PC-3 (cell line): ENCODE results near the gene CBL. TPM values are rescaled to one million over a fixed set of nuclear protein-coding genes. Genes with fewer than 3 reads are reported as not detected.

Source experiments
- ATAC-seq: fragments of 200-7000 bp; cut with Tn5 transposase; 2 replicates; pipeline ENCODE4 v1.9.1; 2020; ENCODE audit warnings: mild to moderate bottlenecking, moderate library complexity
- BruUV-seq: library from RNA; stranded (reverse); fragments of 400-500 nt; replicated peaks from 2 replicates; lab custom pipeline; 2021; lab: Mats Ljungman, UMichigan
- CTCF ChIA-PET: fragments of 300-600 bp; sonication (Branson Sonifier 250); formaldehyde crosslinking; loops from one replicate; lab custom pipeline; 2022; ENCODE audit warnings: antibody characterized with exemption; lab: Charles Lee
- POLR2A ChIA-PET: fragments of 300-600 bp; sonication (Branson Sonifier 250); formaldehyde crosslinking; loops from one replicate; lab custom pipeline; 2022; ENCODE audit warnings: antibody characterized with exemption; ENCODE audit not compliant: unreplicated experiment; lab: Charles Lee
- DNase-seq: peaks from one replicate; pipeline ENCODE4 v3.0.0-alpha.2; 2015
- H2AFZ ChIP-seq: fragments of 300-600 bp; sonication (generic); 2 replicates; pipeline ENCODE4 v1.6.0; 2016; ENCODE audit warnings: antibody characterized with exemption, low read length
- H3F3A ChIP-seq: fragments of 300-600 bp; sonication (generic); one replicate; pipeline ENCODE4 v1.6.0; 2017; ENCODE audit warnings: antibody characterized with exemption, low read length, control low read depth, mild to moderate bottlenecking; ENCODE audit not compliant: unreplicated experiment
- H3K27ac ChIP-seq: fragments of 300-600 bp; sonication (generic); 2 replicates; pipeline ENCODE4 v1.5.1; 2016; ENCODE audit warnings: mild to moderate bottlenecking, low read length
- H3K27me3 ChIP-seq: fragments of 300-600 bp; sonication (generic); 2 replicates; pipeline ENCODE4 v1.6.1; 2016; ENCODE audit warnings: low read length, mixed read lengths
- H3K36me3 ChIP-seq: fragments of 300-600 bp; sonication (generic); 2 replicates; pipeline ENCODE4 v1.6.1; 2016; ENCODE audit warnings: low read depth, mixed run types, low read length, mixed read lengths
- H3K4me1 ChIP-seq: fragments of 300-600 bp; sonication (generic); 2 replicates; pipeline ENCODE4 v1.5.1; 2016; ENCODE audit warnings: low read length; ENCODE audit not compliant: insufficient read depth
- H3K4me2 ChIP-seq: fragments of 300-600 bp; sonication (generic); 2 replicates; pipeline ENCODE4 v1.6.0; 2016; ENCODE audit warnings: low read length
- H3K4me3 ChIP-seq: fragments of 300-600 bp; sonication (generic); 2 replicates; pipeline ENCODE4 v1.5.1; 2016; ENCODE audit warnings: mild to moderate bottlenecking, low read length, mixed read lengths
- H3K79me2 ChIP-seq: fragments of 300-600 bp; sonication (generic); 2 replicates; pipeline ENCODE4 v1.6.1; 2017; ENCODE audit warnings: low read length, mixed read lengths
- H3K9ac ChIP-seq: fragments of 300-600 bp; sonication (generic); 2 replicates; pipeline ENCODE4 v1.6.0; 2016; ENCODE audit warnings: mild to moderate bottlenecking, low read length
- H3K9me2 ChIP-seq: fragments of 300-600 bp; sonication (generic); replicated peaks from 2 replicates; pipeline ENCODE4 v1.6.1; 2016; ENCODE audit warnings: mixed run types, low read length, mixed read lengths
- H3K9me3 ChIP-seq: fragments of 300-600 bp; sonication (generic); 2 replicates; pipeline ENCODE4 v1.6.1; 2016; ENCODE audit warnings: low read length, mixed read lengths
- H4K20me1 ChIP-seq: fragments of 300-600 bp; sonication (generic); 2 replicates; pipeline ENCODE4 v1.6.1; 2016; ENCODE audit warnings: low read length, mixed read lengths
- CTCF ChIP-seq: fragments of 300-600 bp; sonication (generic); conservative IDR thresholded peaks from 2 replicates; pipeline ENCODE4 v1.5.1; 2017; ENCODE audit warnings: antibody characterized with exemption, low read depth, mild to moderate bottlenecking, low read length
- EZH2 ChIP-seq: fragments of 300-600 bp; sonication (generic); IDR thresholded peaks from one replicate; pipeline ENCODE4 v1.6.1; 2017; ENCODE audit warnings: antibody characterized with exemption, mild to moderate bottlenecking, low read length; ENCODE audit not compliant: unreplicated experiment
- EZH2phosphoT487 ChIP-seq: fragments of 300-600 bp; sonication (generic); IDR thresholded peaks from 2 replicates; pipeline ENCODE4 v1.6.1; 2018; ENCODE audit warnings: mild to moderate bottlenecking, antibody characterized with exemption, low read length, borderline replicate concordance
- intact Hi-C: fragments of 100-400 bp; cut with micrococcal nuclease; formaldehyde crosslinking; loops from 2 replicates; pipeline ENCODE4 v1.9.0; 2023
- total RNA-seq: library from RNA; depleted of rRNA; stranded (reverse); fragments of >200 nt; gene quantifications from 2 replicates; pipeline ENCODE4 v1.2.3, GENCODE V29; 2014

Gene CBL
- total RNA-seq, 1 experiment from 2014 or later = 11.4 TPM

DNA sequence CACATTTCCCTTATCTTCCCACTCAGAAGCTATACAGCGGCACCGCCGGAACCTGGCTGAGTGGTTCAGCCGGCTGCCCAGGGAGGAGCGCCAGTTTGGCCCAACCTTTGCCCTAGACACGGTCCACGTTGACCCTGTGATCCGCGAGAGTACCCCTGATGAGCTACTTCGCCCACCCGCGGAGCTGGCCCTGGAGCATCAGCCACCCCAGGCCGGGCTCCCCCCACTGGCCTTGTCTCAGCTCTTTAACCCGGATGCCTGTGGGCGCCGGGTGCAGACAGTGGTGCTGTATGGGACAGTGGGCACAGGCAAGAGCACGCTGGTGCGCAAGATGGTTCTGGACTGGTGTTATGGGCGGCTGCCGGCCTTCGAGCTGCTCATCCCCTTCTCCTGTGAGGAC lies 32.7 kb upstream of the CBL start:
- Histone ChIP-seq H3K4me1 (peaks cover 17% of the 10 kb centered on the region), H3K4me2 (no peak overlapping the region), H3K36me3 (no peaks in the 10 kb centered on the region), H3K27me3 (no peaks in the 10 kb centered on the region), H3K79me2 (no peaks in the 10 kb centered on the region), H3K9me3 (no peaks in the 10 kb centered on the region), H4K20me1 (no peaks in the 10 kb centered on the region), H3K9ac (no peak overlapping the region), H3K27ac (no peak overlapping the region), H3K9me2 (no peaks in the 10 kb centered on the region), H3K4me3 (no peak overlapping the region), H2AFZ (no peak overlapping the region), H3F3A (no peaks in the 10 kb centered on the region)
- ATAC-seq (no peak), DNase-seq (no peak)
- no TSS peak for BruUV-seq
- POLR2A ChIA-PET = no interaction called here
- no peak for TF ChIP-seq EZH2
- no peak for TF ChIP-seq CTCF
- no peak for TF ChIP-seq EZH2phosphoT487
- intact Hi-C loops = no loop called here
- CTCF ChIA-PET = no interaction called here

DNA sequence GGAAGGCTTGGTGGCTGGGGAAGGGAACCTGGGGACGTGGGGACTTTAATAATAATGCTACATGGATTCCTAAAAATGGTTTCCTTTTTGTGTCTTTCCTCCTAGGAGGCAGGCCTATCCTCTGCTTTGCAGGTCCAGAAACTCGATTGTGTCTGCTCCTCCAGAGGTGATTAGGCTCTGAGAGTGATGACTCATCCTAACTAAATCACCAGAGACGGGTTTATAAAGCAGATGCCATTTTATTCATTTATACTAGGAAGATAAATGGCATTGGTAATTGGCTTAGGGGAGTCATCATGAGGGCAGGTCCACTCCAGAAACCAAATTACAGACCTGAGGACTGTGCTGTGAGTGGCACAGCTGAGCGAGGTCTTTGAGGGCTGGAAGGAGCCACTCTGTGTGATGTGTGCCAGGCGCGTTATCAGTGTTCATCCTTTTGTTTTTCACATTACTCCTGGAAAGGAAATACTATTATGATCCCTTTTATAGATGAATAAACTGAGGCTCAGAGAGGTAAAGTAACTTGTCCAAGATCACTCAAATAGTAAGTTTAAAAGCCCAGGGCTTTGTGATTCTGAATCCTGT lies 30.6 kb upstream of the CBL start:
- H2AFZ ChIP-seq = peak overlapping the region; percentile 11; the same call in 1 of the 2 replicates
- CTCF ChIA-PET = no interaction called here
- peaks cover 11% of the 10 kb centered on the region for H3K4me1 ChIP-seq
- H3F3A ChIP-seq = no peaks in the 10 kb centered on the region
- TF ChIP-seq CTCF (no peak), EZH2 (no peak), EZH2phosphoT487 (no peak)
- ATAC-seq (peak; percentile 95), DNase-seq (peak; percentile 71)
- BruUV-seq = no TSS peak
- H4K20me1 ChIP-seq = no peaks in the 10 kb centered on the region
- POLR2A ChIA-PET = no interaction called here
- no peaks in the 10 kb centered on the region for H3K9me3 ChIP-seq
- peak overlapping the region; percentile 7 for H3K4me2 ChIP-seq
- H3K27me3 ChIP-seq = no peaks in the 10 kb centered on the region
- no peaks in the 10 kb centered on the region for H3K79me2 ChIP-seq
- H3K9ac ChIP-seq = no peak overlapping the region
- no peaks in the 10 kb centered on the region for H3K9me2 ChIP-seq
- H3K27ac ChIP-seq = peak overlapping the region; percentile 10; the same call in 1 of the 2 replicates
- H3K36me3 ChIP-seq = no peaks in the 10 kb centered on the region
- intact Hi-C loops = no loop called here
- no peak overlapping the region for H3K4me3 ChIP-seq

DNA sequence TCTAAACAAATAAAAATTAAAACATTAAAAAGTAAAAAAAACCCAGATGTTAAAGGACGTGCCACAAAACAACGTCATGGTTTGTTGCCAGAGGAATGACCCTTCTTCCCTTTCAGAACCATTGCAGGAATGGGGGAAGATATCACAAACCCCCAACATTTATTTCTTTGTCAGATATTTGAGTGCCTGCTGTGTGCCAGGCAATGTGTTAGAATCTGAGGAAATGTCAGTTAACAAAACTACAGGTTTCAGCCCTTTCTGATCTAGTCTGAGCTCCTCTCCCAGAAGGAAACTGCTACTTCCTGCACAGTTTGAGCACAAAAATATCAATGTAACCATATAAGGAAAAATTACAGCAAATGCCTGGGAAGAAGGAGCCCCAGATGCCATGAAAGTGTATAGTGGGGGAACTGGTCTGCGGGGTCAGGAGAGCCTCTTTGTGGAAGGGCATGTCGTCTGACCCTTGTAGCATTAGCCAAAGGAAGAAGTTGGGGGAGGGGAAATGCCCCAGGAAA lies 27.9 kb upstream of the CBL start:
- H3K4me2 ChIP-seq = no peak overlapping the region
- ChIA-PET POLR2A (no interaction called here), CTCF (interaction anchor here (0.7 kb wide), 1 partner anchor 82 kb away, joined by 4 read pairs; no protein-coding TSS in a partner anchor)
- H3K9ac ChIP-seq = no peak overlapping the region
- no peaks in the 10 kb centered on the region for H4K20me1 ChIP-seq
- H3K36me3 ChIP-seq = no peaks in the 10 kb centered on the region
- intact Hi-C loops = no loop called here
- DNase-seq = no peak
- peaks cover 11% of the 10 kb centered on the region for H3K4me1 ChIP-seq
- ATAC-seq = no peak
- H3K9me2 ChIP-seq = no peaks in the 10 kb centered on the region
- no peak overlapping the region for H2AFZ ChIP-seq
- no peaks in the 10 kb centered on the region for H3K9me3 ChIP-seq
- H3K79me2 ChIP-seq = no peaks in the 10 kb centered on the region
- H3K4me3 ChIP-seq = no peak overlapping the region
- TF ChIP-seq EZH2phosphoT487 (no peak), EZH2 (no peak), CTCF (no peak)
- no peak overlapping the region for H3K27ac ChIP-seq
- BruUV-seq = no TSS peak
- H3K27me3 ChIP-seq = no peaks in the 10 kb centered on the region
- no peaks in the 10 kb centered on the region for H3F3A ChIP-seq
